ENCODE data around the gene TMEM119.

DNA sequence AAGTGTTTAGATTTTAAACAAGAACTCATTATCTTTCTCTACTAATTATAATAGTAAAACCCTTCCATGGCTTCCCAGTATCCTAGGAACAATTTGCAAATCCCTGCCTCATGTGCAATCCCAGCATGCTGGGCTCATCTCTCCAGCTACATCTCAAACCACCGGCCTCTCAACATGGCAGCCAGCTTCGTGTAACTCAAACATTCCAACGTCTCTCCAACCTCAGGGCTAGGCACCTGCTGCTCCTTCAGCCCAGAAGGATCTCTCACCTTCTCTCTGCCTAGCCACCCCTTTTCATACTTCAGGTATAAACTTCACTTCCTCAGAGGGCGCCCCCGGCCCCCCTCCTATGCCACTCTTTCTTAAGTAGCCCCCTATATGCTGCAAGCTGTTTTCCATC lies 44.1 kb downstream of the TMEM119 start:
- no peak for TF ChIP-seq CTCF (IDR thresholded peaks at IDR 0.05)
- no peak for TF ChIP-seq POLR2A (IDR thresholded peaks at IDR 0.05)
- no peak for TF ChIP-seq EP300 (IDR thresholded peaks at IDR 0.05)
- no peak for TF ChIP-seq POLR2AphosphoS5 (IDR thresholded peaks at IDR 0.05)
